Measurements from ENCODE around the gene ASCL5.

The ASCL5 gene

GRCh38 chr1:201069636-201070035, 57.3 kb downstream of the ASCL5 start:
- no peak for DNase-seq (ENCODE audit: low spot score)
- in situ Hi-C loops (cut with MboI; ENCODE audit: low pct_unique_long_range_greater_than_20kb, low sequenced_read_pairs, unreplicated experiment) = no loop called here
- TF ChIP-seq, protein P1, sequence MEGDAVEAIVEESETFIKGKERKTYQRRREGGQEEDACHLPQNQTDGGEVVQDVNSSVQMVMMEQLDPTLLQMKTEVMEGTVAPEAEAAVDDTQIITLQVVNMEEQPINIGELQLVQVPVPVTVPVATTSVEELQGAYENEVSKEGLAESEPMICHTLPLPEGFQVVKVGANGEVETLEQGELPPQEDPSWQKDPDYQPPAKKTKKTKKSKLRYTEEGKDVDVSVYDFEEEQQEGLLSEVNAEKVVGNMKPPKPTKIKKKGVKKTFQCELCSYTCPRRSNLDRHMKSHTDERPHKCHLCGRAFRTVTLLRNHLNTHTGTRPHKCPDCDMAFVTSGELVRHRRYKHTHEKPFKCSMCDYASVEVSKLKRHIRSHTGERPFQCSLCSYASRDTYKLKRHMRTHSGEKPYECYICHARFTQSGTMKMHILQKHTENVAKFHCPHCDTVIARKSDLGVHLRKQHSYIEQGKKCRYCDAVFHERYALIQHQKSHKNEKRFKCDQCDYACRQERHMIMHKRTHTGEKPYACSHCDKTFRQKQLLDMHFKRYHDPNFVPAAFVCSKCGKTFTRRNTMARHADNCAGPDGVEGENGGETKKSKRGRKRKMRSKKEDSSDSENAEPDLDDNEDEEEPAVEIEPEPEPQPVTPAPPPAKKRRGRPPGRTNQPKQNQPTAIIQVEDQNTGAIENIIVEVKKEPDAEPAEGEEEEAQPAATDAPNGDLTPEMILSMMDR (IDR thresholded peaks at IDR 0.05; ENCODE audit: extremely low read depth, insufficient read depth, missing control alignments) = no peak

- in situ Hi-C loops (cut with MboI; ENCODE audit: low pct_unique_long_range_greater_than_20kb, low sequenced_read_pairs, unreplicated experiment) = no loop called here
- TF ChIP-seq, protein P1 (IDR thresholded peaks at IDR 0.05; ENCODE audit: extremely low read depth, insufficient read depth, missing control alignments) = no peak
- no peak for DNase-seq (ENCODE audit: low spot score)
Observed at GRCh38 chr1:201068976-201069375, 58.0 kb downstream of the ASCL5 start.

GRCh38 chr1:201066986-201067385, 60.0 kb downstream of the ASCL5 start:
- DNase-seq (ENCODE audit: low spot score) = no peak
- in situ Hi-C loops (cut with MboI; ENCODE audit: low pct_unique_long_range_greater_than_20kb, low sequenced_read_pairs, unreplicated experiment) = no loop called here
- TF ChIP-seq, protein P1 (IDR thresholded peaks at IDR 0.05; ENCODE audit: extremely low read depth, insufficient read depth, missing control alignments) = no peak

DNA sequence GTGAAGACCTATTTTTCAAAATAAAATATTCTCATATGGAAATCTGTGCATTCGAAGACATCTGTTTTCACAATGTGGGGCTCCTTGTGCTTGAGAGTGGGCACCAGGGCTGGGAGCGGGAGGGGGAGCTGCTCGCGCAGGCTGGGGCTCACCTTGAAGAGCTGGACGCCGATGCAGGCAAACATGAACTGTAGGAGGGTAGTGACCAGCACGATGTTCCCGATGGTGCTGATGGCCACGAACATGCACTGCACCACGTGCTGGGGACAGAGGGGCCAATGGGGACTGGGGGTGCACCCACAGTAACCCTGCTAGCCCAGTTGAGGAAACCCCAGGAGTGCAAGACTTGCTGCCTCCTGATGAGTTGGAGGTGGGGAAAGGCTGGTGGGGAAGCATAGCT, 61.3 kb downstream of the ASCL5 start:
- no peak for DNase-seq (ENCODE audit: low spot score)
- TF ChIP-seq, protein P1 (IDR thresholded peaks at IDR 0.05; ENCODE audit: extremely low read depth, insufficient read depth, missing control alignments) = no peak
- in situ Hi-C loops (cut with MboI; ENCODE audit: low pct_unique_long_range_greater_than_20kb, low sequenced_read_pairs, unreplicated experiment) = no loop called here

GRCh38 chr1:201064806-201065205, 62.2 kb downstream of the ASCL5 start:
- TF ChIP-seq, protein P1 (IDR thresholded peaks at IDR 0.05; ENCODE audit: extremely low read depth, insufficient read depth, missing control alignments) = no peak
- DNase-seq (ENCODE audit: low spot score) = no peak
- in situ Hi-C loops (cut with MboI; ENCODE audit: low pct_unique_long_range_greater_than_20kb, low sequenced_read_pairs, unreplicated experiment) = no loop called here

Measured in GM13977 (cell line).